Measurements from ENCODE around the gene GPR82.
"Not testable (repeated sequence)": the region's sequence is repeated elsewhere in the genome, so short reads cannot be mapped to it uniquely, and the experiment has no call there.

Gene GPR82

GRCh38 chrX:41719610-41720009, 4.4 kb upstream of the GPR82 start:
- not testable (repeated sequence) for ATAC-seq

- ATAC-seq = peak; percentile 64 to 74
These were observed 3.7 kb upstream of the GPR82 start for GRCh38 chrX:41720125-41720779.

GRCh38 chrX:41721590-41721989, 2.4 kb upstream of the GPR82 start:
- peak in 1 of 2 donors; percentile 37 for ATAC-seq

GRCh38 chrX:41722214-41722613, 1.8 kb upstream of the GPR82 start:
- no peak for ATAC-seq

GRCh38 chrX:41722816-41723618, 964 bp upstream of the GPR82 start:
- no peak for ATAC-seq

- ATAC-seq = peak in 1 of 2 donors; percentile 27
These were observed 4.1 kb downstream of the GPR82 start for GRCh38 chrX:41728125-41728524.

GRCh38 chrX:41730081-41730480, 6.1 kb downstream of the GPR82 start:
- ATAC-seq = no peak

GRCh38 chrX:41732260-41732659, 8.3 kb downstream of the GPR82 start:
- ATAC-seq = no peak

- ATAC-seq = peak; percentile 85 to 87
These were observed 10.0 kb downstream of the GPR82 start for GRCh38 chrX:41733939-41734338.

GRCh38 chrX:41734530-41734929, 10.5 kb downstream of the GPR82 start:
- ATAC-seq = no peak

- ATAC-seq = peak; percentile 30 to 36
These were observed 13.1 kb downstream of the GPR82 start for GRCh38 chrX:41737065-41737464.

- ATAC-seq = no peak
These were observed 15.9 kb downstream of the GPR82 start for GRCh38 chrX:41739871-41740270.

- ATAC-seq = no peak
These were observed 26.7 kb downstream of the GPR82 start for GRCh38 chrX:41750716-41751115.

- ATAC-seq = no peak
These were observed 34.4 kb downstream of the GPR82 start for GRCh38 chrX:41758401-41758800.

- no peak for ATAC-seq
These were observed 35.8 kb downstream of the GPR82 start for GRCh38 chrX:41759817-41760216.

- ATAC-seq = no peak
These were observed 37.2 kb downstream of the GPR82 start for GRCh38 chrX:41761169-41761568.

GRCh38 chrX:41761702-41762101, 37.7 kb downstream of the GPR82 start:
- no peak for ATAC-seq

- peak; percentile 51 to 75 for ATAC-seq
These were observed 55.1 kb downstream of the GPR82 start for GRCh38 chrX:41779030-41779564.

All from activated CD4-positive, CD25-positive, alpha-beta regulatory T cell treated with anti-CD3 and anti-CD28 coated beads, Interleukin-2, amount 50 U/mL, for 24 hours (primary cell).